AML-193 (cell line): ENCODE data around the gene XPOT.

ENCODE experiments used
- DNase-seq, 2 experiments: peaks; one replicate each; lab custom pipeline; 2025; lab: John Stamatoyannopoulos, UW

Gene XPOT

DNA sequence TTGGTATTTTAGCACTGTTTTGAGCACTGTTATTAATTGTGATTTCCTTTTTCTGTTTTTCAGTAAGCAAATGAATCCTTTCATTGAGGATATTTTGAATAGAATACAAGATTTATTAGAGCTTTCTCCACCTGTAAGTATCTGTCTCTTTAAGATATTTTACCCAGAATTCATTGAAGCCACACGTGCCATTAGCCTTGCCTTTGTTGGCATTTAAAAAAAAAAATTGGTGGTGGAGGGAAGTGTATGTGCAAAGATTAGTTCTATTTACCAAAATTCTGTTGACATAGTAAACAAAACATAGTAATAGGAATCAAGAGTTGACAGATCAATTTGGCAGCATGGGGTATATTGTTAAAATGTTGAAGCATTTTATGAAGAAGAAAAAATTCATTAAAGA is 23.8 kb downstream of the XPOT start:
- DNase-seq: no peak

DNA sequence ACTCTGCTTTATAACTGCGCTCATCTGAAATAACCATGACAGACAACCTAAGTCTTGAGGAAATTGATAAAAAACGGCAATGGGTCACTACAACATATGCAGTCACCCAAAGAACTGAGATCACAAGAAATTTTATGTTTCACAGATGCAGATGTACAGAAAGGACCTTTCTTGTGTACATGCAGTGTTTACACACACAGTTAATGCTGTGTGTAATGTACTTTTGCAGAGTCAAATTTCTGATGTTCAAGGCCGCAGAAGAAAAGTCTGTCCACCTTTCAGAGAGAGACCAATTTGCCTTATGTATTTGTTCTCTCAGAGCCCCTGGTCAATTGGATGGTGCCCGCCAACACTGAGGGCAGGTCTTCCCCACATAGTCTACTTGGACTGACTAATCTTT is 24.8 kb downstream of the XPOT start:
- no peak for DNase-seq

DNA sequence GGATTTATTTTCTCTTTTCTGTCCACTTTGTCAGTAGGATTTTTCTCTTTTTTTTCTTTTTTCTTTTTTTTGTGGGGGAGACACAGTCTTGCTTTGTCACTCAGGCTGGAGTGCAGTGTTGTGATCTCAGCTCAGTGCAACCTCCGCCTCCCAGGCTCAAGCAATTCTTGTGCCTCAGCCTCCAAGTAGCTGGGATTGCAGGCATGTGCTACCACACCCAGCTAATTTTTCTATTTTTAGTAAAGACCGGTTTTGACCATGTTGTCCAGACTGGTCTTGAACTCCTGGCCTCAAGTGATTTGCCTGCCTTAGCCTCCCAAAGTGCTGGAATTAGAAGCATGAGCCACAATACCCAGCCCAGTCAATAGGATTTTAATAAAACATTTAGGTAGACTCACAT is 26.7 kb downstream of the XPOT start:
- DNase-seq: no peak

DNA sequence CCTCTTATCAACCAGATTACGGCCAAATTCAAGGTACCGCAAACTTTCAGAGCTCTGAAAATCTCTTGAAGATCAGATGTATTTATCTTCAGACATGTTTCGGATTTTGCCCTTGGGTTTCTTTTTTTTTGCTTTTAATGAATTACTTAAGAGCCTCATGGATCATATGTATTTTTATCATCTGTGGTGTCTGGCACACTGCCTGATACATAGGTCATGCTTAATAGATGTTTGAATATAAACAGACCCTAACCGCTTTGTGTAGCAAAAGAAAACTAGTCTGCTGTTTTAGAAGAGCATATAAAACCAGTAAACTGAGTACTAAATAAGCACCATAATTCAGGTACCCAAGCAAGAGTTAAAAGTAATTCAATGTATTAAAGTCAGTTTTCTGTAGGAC is 27.6 kb downstream of the XPOT start:
- DNase-seq: no peak

DNA sequence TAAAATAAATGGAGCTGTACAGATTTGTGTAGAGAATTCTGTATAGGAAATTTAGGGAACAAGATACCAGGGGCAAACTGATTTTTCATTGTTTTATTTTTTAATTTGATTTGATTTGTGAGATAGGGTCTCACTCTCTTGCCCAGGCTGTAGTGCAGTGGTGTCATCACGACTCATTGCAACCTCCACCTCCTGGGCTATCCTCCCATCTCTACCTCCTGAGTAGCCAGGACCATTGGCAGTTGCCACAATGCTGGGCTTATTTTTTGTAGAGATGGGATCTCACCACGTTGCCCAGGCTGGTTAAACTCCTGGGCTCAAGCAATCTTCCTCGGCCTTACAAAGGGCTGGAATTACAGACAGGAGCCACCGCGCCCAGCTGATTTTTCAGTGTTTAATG is 29.7 kb downstream of the XPOT start:
- DNase-seq: no peak

DNA sequence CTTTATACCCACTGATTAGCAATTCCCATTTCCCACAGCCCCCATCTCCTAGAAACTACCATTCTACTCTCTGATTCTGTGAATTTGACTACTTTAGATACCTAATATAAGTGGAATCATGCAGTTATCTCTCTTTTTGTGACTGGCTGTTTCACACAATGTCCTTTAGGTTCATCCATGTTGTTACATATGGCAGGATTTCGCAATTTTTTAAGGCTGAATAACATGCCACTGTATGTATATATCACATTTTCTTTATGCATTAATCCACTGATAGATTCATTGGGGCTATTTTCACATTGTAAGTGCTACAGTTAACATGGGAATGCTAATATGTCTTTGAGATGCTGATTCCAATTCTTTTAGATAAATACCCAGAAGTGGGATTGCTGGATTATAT is 35.9 kb downstream of the XPOT start:
- no peak for DNase-seq

DNA sequence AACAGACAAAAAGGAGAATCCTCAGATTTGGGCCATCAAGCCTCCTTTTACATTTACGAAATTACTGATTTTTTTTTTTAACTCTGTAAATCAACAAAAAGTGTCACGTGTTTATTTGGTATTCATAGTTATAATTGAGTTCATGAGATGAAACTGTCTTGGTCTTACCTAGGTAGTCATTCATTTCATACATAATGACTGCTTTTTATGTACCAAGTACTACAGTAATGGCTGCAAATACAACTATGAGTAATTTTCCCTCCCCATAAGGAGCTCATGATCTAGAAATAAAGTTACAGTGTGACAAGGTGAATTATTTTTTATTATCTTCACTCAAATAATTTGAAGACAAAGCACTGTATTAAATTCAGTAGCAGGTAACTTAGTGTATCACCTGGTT is 41.3 kb downstream of the XPOT start:
- no peak for DNase-seq

DNA sequence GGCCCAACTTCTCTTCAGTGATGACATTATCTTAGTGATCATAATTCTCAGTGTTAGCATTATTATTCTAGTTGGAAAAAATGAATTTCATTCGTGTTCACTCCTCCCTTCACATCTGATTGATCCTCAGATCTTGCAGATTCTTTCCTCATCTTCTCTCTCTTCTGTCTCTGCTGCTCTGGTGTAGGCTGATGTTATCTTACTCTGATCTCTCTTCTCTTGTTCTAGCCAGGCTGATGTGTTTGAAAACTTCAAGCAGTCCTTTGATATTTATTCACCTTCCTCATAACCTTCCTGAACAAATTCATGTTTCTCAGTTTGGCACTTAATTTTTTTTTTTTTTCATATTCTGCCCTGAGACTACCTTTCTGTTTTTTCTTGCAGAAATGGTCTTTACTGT is 42.1 kb downstream of the XPOT start:
- DNase-seq: no peak

DNA sequence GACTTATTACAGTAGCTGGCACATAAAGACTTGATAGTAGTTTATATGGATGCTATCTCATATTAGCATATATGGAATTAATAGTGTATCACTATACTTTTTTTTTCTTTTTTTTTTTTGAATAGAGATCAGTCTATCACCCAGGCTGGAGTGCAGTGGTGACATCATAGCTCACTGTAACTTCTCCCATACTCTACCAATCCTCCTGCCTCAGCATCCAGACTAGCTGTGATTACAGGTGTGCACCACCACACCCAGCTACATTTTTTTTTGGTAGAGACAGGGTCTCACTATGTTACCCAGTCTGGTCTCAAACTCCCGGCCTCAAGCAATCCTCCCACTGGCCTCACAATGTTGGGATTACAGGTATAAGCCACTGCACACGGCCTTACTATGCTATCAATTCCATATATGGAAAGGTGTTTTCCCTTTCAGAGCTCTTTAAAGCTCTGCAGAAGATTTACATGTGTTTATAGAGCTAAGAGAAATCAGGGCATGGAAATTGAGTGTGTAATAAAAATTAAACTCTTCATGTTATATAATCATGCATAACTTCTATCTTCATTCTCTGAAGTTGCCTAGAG is 46.0 kb downstream of the XPOT start:
- no peak for DNase-seq

DNA sequence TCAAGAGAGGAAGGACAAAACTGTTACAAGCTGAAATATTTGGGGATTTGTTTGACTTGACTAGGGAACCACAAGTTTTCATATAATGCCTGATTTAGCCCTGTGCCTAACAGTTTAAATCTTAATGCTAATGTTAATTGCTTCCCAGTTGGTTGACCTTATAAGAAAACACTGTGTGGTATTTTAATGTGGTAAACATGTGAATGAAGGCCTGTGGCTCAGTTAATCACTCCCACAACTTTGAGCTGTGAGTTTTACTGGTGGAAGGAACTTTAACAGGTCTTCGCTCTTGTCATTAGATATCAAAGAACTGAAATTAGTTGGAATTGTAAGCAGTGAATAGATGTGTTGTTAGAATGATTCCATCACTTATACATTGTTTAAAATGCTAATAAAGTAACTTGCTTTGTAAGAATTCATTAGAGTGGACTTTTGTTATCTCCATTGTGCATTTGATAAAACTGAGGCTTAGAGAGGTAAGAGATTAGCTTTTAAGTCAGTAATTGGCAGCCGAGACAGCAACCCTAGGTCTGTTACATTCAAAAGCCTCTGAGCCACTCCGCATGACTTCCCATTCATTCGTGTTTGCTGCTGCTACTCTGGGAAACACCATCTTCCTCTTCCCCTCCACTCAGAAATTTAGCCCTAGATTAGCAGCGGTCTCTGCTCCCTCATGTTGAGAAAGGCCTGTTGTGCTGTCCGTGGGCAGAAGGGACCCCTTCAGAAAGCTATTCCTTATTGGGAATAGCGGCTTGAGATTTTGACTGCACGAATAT is 46.7 kb downstream of the XPOT start:
- peak; percentile 35 to 38 for DNase-seq

DNA sequence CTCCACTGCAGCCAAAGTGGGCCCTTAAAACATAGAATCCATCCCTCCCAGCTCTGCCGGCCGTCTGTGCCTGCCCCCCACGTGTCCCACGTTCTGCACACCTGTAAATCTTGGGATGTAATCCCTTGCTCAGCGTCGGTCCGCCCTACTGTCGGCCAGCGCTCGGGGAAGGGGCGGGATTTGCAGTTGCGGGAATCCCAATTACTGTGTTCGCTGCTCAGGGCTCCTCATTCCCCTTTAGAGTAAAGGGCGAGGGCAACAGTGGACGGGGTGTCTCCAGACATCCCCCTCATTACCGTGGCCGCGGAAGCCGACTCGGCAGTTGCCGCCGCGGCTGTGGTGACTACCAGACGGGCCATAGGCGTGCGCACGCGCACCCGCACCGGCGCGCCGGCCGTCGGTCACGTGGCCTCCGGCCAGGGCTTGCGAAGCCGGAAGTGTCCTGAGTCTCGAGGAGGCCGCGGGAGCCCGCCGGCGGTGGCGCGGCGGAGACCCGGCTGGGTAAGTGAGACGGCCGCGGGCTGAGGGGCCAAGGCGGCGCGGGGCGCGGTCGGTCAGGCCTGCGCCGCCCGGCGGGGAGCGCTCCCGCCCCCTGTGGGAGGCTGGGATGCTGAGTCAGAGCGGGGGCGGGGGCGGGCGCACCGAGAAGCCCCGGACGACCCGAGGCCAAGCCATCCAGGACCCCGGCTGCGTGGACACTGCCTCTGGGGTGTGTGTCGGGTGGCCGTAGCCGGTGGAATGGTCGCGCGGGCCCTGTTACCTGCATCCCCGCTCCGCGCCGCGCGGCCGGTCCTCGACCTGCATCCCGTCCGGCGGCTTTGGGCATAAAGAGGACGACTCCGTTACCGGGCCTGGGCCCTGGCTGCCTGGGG is 47.7 kb downstream of the XPOT start, which contains the start of gene TBK1:
TBK1 (plus strand) TSS at position 434 of the 872 bp plus-strand sequence. CDS start 3,751 bp downstream, outside the sequence.
- DNase-seq: peak; percentile 70 to 72

DNA sequence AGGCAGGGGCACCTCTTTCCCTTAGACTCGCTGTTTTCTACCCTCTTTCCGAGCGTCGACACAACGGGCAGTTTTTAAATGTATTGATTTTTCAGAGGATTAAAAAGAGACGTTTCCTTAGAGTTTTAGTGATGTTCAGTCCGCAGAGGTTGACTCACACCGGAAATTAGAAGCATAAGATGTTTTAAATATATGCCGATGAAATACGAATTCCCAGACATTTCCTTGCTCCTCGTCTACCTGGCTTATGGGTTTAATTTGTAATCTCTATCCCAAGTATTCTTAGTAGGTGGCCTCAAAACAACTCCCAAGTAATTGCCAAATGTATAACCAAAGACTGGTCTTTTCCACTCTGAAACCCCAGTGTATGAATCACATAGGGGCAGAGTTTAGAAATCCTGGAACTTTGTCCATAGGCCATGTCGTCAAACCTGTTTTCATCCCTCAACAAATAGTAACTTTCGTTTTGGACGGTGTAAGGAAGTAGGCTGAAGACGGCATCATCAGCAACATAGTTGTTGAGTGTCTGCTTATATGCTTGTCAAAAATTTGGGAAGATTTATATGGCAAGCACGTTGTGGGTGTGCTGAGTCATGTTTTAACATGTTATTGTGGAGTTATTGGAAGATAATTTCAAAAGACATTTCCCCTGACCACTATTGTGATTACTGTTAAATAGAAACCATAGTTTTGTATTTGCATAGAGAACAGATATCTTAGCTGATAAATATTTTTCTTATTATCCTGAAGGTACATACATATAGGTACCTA is 48.6 kb downstream of the XPOT start:
- peak; percentile 28 to 36 for DNase-seq

DNA sequence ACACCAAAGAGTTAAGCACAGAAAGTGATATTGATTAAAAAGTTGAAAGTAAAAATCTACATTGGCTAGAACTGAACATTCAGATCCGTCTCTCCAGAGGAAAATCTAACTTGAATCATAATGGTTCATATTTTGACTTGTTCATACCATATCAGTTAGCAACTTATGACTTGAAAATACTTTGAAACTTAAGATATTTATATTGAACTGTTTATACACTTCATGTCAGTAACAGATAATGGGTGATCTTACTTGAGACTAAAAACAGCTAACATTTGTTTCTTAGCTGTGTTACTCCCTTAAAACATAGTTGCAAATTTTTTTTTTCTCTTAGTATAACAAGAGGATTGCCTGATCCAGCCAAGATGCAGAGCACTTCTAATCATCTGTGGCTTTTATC is 51.3 kb downstream of the XPOT start:
- DNase-seq: no peak

DNA sequence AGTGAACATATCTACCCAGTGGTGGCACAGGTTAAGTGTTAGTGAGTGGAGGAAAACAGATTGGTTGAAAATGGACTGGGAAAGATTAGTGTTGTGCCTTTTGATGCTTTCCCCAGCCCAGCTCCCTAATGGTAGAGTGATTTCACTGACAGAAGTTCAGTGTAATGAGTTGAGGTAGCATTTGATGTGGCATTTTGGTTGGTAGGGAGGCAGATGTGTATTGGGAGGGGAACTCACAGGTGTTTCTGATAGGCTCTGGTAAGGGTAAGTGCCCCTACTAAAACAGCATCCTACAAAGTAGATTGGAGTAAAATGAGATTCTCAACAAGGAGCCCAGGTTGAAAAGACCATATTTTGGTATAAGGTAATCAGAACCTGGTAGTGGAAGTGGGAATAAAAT is 51.9 kb downstream of the XPOT start:
- no peak for DNase-seq

DNA sequence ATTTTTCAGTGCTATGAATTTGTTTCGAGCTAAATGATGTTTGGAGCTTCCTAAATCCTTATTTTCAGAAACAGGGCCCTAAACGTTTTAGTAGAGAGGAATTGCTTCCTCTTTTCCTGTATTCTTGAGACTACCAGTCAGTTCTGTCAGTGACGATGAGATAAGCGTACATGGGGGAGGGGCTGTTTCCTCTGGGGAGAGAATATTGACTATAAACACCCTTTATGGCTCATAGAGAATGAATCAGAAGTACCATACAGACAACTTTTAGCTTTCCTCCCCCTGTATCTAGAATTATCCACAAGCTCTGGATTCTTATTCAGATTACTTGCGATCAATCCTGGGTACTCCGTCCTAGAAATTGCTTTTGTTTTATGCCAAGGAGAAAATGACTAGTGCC is 52.8 kb downstream of the XPOT start:
- DNase-seq: no peak

DNA sequence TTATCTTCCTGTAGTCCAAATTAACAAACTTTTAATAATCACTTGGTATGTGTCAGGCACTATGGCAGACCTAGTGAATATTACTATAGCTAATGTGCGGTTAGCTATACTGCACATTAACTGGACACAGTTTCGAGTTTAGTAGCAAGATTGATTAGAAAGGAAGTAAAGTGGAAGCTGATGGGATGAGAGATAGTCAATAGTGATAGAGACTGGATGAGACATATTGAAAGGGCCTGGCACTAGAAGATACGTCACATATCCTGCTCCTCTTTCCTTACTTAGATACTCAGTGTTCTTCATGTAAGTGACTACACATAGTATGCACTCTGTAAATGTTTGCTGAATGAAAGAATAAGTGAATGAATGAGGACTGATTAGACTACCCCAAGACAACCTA is 53.3 kb downstream of the XPOT start:
- no peak for DNase-seq

DNA sequence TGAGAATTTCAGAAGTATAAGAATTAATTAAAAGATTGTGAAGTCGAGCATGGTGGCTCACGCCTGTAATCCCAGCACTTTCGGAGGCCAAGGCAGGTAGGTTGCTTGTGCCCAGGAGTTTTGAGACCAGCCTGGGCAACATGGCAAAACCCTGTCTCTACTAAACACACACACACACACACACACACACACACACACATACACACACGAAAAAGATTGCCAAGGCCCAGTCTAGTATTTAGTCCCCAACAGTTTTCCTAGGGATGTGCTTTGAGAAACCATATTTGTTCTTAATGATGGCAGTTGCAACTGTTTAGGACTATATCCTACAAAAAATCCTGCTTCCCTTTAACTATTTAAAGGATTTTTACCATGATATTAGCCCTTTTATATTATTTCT is 53.7 kb downstream of the XPOT start:
- no peak for DNase-seq

DNA sequence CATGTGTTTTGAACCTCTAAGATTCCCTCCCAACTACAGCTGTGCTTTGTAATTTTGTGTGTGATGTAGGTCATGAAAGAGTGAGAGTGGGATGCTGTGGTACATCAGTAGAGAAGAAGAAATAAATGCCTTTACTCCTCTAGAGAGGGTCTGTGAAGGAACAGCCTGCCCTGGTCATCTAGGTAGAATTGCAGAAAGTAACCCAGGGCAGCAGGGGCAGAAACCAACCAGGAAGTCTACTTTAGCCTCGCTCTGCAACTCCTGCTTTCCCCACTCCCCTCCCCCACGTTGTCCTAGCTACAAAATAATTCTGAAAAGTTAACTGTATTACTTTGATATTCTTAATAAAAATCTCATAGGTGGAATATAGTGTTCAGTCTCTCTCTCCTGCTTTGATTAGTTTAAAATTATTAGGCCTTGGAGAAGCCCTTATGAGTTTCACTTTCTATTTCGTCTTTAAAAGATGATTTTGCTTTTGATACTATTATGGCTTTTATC is 55.3 kb downstream of the XPOT start:
- DNase-seq: peak; percentile 12 to 25

DNA sequence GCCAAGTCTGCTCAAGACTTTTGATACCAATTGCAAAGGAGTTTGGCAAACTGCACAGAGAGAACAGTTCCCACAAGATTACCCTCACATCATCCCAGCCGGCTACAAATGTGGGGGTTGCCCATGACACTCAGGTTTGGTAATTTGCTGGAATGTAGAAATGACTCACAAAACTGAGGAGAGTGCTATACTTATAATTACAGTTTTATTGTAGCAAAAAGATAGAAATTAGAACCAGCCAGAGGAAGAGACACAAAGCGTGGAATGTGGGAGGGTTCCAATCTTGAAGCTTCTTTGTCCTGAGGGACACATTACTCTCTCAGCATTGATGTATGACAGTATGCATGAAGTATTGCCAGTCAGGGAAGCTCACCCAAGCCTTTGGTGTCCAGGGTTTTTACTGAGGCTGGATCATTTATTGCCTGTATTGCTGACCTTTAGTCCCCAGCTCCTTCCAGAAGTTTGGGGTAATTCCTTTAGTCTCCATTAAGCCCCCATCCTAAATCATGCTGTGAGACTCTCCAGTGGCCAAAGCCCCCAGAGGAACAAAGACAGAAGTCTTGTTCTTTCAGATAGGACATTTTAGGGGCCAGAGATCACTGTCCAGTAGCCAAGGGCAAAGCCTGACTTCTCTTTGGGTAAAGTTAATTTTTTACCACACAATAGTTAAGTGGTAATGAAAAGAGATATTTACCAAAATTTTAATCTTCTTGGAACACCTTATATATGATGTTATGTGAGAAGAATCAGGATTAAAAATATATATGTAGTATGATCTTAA is 57.6 kb downstream of the XPOT start:
- no peak for DNase-seq

DNA sequence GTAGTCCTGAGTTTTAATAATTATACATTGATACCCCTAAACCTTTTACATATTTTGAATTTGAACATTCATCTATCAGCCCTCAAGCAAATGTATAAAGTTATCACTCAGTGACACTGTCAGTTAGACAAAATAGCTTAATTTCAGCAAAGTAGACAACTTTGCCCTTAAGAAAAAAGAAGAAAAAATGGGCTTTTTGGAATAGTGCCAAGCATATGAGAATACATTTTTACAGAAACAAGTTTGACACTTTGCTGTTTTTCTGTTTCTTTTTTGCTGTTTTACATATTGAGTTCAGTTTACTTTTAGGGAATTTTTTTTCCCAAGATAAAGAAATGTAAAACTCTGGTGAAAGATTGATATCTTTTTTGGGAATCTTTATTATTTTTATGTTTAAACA is 62.0 kb downstream of the XPOT start:
- no peak for DNase-seq

DNA sequence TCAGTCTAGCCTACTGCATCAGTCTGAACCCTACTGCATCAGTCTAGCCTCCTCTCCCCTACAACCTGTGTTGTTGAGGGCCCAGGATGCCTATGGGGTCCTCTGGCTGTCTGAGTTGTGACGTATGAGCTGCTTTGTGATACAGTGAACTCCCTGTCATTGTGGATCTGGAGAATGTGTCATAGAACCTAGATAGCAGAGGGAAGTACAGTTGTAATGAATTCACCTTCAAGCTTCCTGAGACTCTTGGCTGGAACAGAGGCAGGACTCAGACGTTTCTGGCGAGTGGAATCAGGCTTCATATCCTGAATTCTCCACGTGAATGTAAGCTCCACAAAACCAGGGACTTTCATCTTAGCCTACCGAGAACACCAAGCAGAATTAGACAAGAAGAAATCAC is 64.8 kb downstream of the XPOT start:
- no peak for DNase-seq
